ENCODE measurements around the gene MTREX.

DNA sequence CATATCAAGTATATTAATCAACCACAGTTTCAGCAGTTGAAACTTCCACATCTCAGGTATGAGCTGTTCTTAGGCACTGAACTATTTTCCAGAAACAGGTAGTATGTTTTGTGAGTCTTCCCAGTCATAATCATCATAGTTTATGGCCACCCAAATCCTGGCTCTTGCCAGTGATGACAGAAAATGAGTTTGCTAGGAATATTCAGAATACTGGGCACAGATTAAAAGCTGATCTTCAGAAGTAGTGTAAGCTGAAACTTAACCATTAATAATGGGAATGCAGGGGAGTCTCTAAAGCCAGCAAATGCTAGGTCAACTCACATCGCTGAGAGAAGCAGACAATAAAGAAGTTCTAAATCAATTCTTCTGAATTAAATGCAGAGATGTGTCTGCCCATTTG, 162.5 kb downstream of the MTREX start:
- TF ChIP-seq SP2 (IDR thresholded peaks at IDR 0.05; ENCODE audit: low read length) (no peak), EZH2 (IDR thresholded peaks at IDR 0.05; ENCODE audit: low read depth, low read length, severe bottlenecking) (no peak), RAD21 (IDR thresholded peaks at IDR 0.05 in 1 of 2, conservative IDR thresholded peaks at IDR 0.05 in 1 of 2; ENCODE audit: low read depth in 2 of 2, low read length in 2 of 2) (no peak), POLR2A (IDR thresholded peaks at IDR 0.05; ENCODE audit: control extremely low read depth in 1 of 2, low read depth in 2 of 2, low read length in 2 of 2) (no peak), BRCA1 (IDR thresholded peaks at IDR 0.05; ENCODE audit: low read depth, low read length) (no peak)
- TF ChIP-seq, protein P1, sequence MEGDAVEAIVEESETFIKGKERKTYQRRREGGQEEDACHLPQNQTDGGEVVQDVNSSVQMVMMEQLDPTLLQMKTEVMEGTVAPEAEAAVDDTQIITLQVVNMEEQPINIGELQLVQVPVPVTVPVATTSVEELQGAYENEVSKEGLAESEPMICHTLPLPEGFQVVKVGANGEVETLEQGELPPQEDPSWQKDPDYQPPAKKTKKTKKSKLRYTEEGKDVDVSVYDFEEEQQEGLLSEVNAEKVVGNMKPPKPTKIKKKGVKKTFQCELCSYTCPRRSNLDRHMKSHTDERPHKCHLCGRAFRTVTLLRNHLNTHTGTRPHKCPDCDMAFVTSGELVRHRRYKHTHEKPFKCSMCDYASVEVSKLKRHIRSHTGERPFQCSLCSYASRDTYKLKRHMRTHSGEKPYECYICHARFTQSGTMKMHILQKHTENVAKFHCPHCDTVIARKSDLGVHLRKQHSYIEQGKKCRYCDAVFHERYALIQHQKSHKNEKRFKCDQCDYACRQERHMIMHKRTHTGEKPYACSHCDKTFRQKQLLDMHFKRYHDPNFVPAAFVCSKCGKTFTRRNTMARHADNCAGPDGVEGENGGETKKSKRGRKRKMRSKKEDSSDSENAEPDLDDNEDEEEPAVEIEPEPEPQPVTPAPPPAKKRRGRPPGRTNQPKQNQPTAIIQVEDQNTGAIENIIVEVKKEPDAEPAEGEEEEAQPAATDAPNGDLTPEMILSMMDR (IDR thresholded peaks at IDR 0.05; ENCODE audit: control extremely low read depth in 1 of 3, insufficient read depth in 1 of 3, low read depth in 1 of 3, low read length in 3 of 3) = no peak
- TF ChIP-seq, protein P2, sequence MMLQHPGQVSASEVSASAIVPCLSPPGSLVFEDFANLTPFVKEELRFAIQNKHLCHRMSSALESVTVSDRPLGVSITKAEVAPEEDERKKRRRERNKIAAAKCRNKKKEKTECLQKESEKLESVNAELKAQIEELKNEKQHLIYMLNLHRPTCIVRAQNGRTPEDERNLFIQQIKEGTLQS (IDR thresholded peaks at IDR 0.05; ENCODE audit: insufficient read depth, low read depth, low read length) = no peak
